ENCODE results near the gene PDE4D.

- TF ChIP-seq CTCF (IDR thresholded peaks at IDR 0.05; ENCODE audit: insufficient read depth, low read depth, low read length), result no peak
- TF ChIP-seq EZH2 (IDR thresholded peaks at IDR 0.05; ENCODE audit: insufficient read depth, low read length), result no peak
Observed at GRCh38 chr5:59185757-59186385, 707.7 kb downstream of the PDE4D start.

Data from astrocyte (in vitro differentiated cells and primary cell).